ENCODE results near the gene GRIK4.

Gene GRIK4

GRCh38 chr11:120898568-120898967, 387.0 kb downstream of the GRIK4 start:
- DNase-seq: no peak

GRCh38 chr11:120899720-120900119, 388.2 kb downstream of the GRIK4 start:
- DNase-seq: no peak

- DNase-seq: no peak
These were observed 389.1 kb downstream of the GRIK4 start for GRCh38 chr11:120900643-120901042.

GRCh38 chr11:120903686-120904085, 392.1 kb downstream of the GRIK4 start:
- DNase-seq: no peak

- DNase-seq: no peak
These were observed 392.6 kb downstream of the GRIK4 start for GRCh38 chr11:120904116-120904515.

GRCh38 chr11:120906766-120907165, 395.2 kb downstream of the GRIK4 start:
- DNase-seq: no peak

GRCh38 chr11:120907971-120908370, 396.4 kb downstream of the GRIK4 start:
- DNase-seq: no peak

- no peak for DNase-seq
These were observed 397.1 kb downstream of the GRIK4 start for GRCh38 chr11:120908461-120909181.

- DNase-seq: no peak
These were observed 398.3 kb downstream of the GRIK4 start for GRCh38 chr11:120909676-120910416.

GRCh38 chr11:120911943-120912342, 400.4 kb downstream of the GRIK4 start:
- DNase-seq: no peak

- no peak for DNase-seq
These were observed 401.0 kb downstream of the GRIK4 start for GRCh38 chr11:120912504-120912903.

GRCh38 chr11:120912915-120913314, 401.4 kb downstream of the GRIK4 start:
- no peak for DNase-seq

- no peak for DNase-seq
These were observed 402.5 kb downstream of the GRIK4 start for GRCh38 chr11:120914021-120914420.

- DNase-seq: no peak
These were observed 403.1 kb downstream of the GRIK4 start for GRCh38 chr11:120914601-120915000.

- DNase-seq: no peak
These were observed 406.2 kb downstream of the GRIK4 start for GRCh38 chr11:120917559-120918239.

GRCh38 chr11:120918257-120918656, 406.7 kb downstream of the GRIK4 start:
- DNase-seq: no peak

GRCh38 chr11:120919045-120919444, 407.5 kb downstream of the GRIK4 start:
- DNase-seq: no peak

- DNase-seq: no peak
These were observed 408.0 kb downstream of the GRIK4 start for GRCh38 chr11:120919566-120919965.

GRCh38 chr11:120923866-120924508, 412.4 kb downstream of the GRIK4 start:
- DNase-seq: no peak

GRCh38 chr11:120925944-120926343, 414.4 kb downstream of the GRIK4 start:
- DNase-seq: no peak

- DNase-seq: no peak
These were observed 417.1 kb downstream of the GRIK4 start for GRCh38 chr11:120928627-120929026.

- DNase-seq: no peak
These were observed 417.5 kb downstream of the GRIK4 start for GRCh38 chr11:120929090-120929489.

- DNase-seq: peak; percentile 41
These were observed 418.2 kb downstream of the GRIK4 start for GRCh38 chr11:120929664-120930154.
